Right lung (tissue), 5 donors: ENCODE data around the gene RESP18. TPM values are rescaled to one million over a fixed set of nuclear protein-coding genes. Genes with fewer than 3 reads are reported as not detected.

Experiments
- DNase-seq, 2 donors: peaks; one replicate each; pipeline ENCODE4 v3.0.0-alpha.2; 2013
- polyA plus RNA-seq, 5 donors: library from polyadenylated mRNA; unstranded; fragments of 120-200 nt; gene quantifications; one replicate each; pipeline versions ENCODE4 v1.2.1 to v1.2.3, GENCODE V29; 2013; ENCODE audit warnings: inconsistent platforms in 1 of 5, low replicate concordance in 1 of 5; ENCODE audit not compliant: insufficient read length in 5 of 5, insufficient read depth in 1 of 5

The RESP18 gene
- polyA plus RNA-seq, 5 donors = not detected

DNA sequence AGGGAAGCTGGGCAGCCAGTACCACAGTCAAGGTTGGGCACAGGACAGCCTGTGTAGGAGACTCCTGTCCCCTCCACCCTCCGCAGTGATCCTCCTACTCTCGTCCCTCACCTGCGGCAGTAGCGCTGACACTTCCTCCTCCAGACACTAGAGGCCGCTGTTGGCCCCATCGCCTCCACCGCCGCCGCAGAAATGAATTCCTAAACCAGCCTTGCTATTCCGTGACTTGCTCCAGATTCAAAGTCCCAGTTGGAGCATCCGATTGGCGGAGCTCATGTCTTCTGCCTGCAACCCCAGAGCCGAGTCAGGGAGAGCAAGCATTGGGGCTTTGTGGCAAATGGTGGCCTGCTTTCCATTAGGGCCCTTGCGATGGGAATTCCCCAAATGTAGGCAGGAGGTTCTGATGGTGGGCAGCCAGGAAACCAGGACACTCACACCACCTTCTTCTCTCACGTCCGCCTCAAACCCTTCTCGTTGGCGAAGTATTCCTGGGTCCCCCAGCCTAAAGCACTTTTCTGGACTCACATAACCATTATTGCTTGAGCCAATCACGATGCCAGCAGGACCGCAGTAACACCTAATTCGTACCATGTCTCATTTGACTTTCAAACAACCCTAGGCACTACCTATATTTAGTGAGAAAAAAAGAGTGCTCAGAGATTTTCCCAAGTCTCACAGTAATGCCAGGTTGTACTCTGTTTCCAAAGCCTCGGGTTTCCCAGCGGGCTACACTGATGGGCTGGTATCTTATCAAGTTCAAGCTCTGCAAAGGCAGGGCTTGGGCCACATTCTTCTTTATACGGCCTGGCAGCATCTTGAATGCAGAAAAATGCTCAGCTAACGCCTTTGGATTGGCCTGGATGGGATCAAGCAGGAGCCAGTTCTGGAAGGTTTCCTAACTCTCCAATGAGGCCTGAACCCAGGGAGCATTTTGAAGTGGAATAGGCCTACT lies 54.6 kb downstream of the RESP18 start:
- DNase-seq = peak in 1 of 2 donors; percentile 71

Other genes starting within 250 kb of the RESP18 start
- 10 to 100 TPM; 14.8 to 20.9 (median 17.5) TPM for gene NHEJ1, start 171.9 kb downstream of the RESP18 start, polyA plus RNA-seq
- gene SLC23A3, start 162.7 kb downstream of the RESP18 start, polyA plus RNA-seq = 1 to 10 TPM; 3.6 to 4.8 (median 3.9) TPM
- gene CNPPD1, start 155.8 kb downstream of the RESP18 start, polyA plus RNA-seq = 10 to 100 TPM; 35.5 to 46.1 (median 38.5) TPM
- 10 to 100 TPM; 73.4 to 88.4 (median 80.1) TPM for gene RETREG2, start 154.5 kb downstream of the RESP18 start, polyA plus RNA-seq
- gene ZFAND2B, start 126.0 kb downstream of the RESP18 start, polyA plus RNA-seq = 10 to 100 TPM; 31.5 to 45.9 (median 35.8) TPM
- 10 to 100 TPM; 25.4 to 41.5 (median 30.1) TPM for gene ABCB6, start 113.8 kb downstream of the RESP18 start, polyA plus RNA-seq
- gene ATG9A, start 103.1 kb downstream of the RESP18 start, polyA plus RNA-seq = 10 to 100 TPM; 38.7 to 44.8 (median 40.3) TPM
- gene ANKZF1, start 102.9 kb downstream of the RESP18 start, polyA plus RNA-seq = 10 to 100 TPM; 58.2 to 87.0 (median 64.9) TPM
- gene GLB1L, start 87.3 kb downstream of the RESP18 start, polyA plus RNA-seq = 10 to 100 TPM; 11.2 to 17.4 (median 15.2) TPM
- gene STK16, start 87.3 kb downstream of the RESP18 start, polyA plus RNA-seq = 10 to 100 TPM; 32.1 to 36.2 (median 35.2) TPM
- 1 to 10 TPM in 4 of 5 donors, under 1 TPM in 1; 0.34 to 5.7 (median 4.3) TPM for gene TUBA4B, start 79.5 kb downstream of the RESP18 start, polyA plus RNA-seq
- 10 to 100 TPM; 24.7 to 51.2 (median 38.0) TPM for gene TUBA4A, start 78.8 kb downstream of the RESP18 start, polyA plus RNA-seq
- 10 to 100 TPM; 56.5 to 81.6 (median 74.9) TPM for gene DNAJB2, start 53.4 kb downstream of the RESP18 start, polyA plus RNA-seq
- gene PTPRN, start 23.3 kb downstream of the RESP18 start, polyA plus RNA-seq = 1 to 10 TPM in 2 of 5 donors, under 1 TPM in 3; 0.30 to 1.2 (median 0.69) TPM
- gene DNPEP, start 55.2 kb upstream of the RESP18 start, polyA plus RNA-seq = 10 to 100 TPM; 48.3 to 89.7 (median 71.3) TPM
- gene DES, start 85.6 kb upstream of the RESP18 start, polyA plus RNA-seq = 100 to 1,000 TPM in 1 of 5 donors, 10 to 100 TPM in 4; 10.2 to 190 (median 32.6) TPM
- gene SPEG, start 102.1 kb upstream of the RESP18 start, polyA plus RNA-seq = 10 to 100 TPM; 18.1 to 35.5 (median 33.7) TPM
- gene GMPPA, start 166.1 kb upstream of the RESP18 start, polyA plus RNA-seq = 10 to 100 TPM; 20.3 to 28.8 (median 24.8) TPM
- gene ASIC4, start 181.7 kb upstream of the RESP18 start, polyA plus RNA-seq = under 1 TPM; 0.06 to 0.42 (median 0.22) TPM
- gene CHPF, start 211.1 kb upstream of the RESP18 start, polyA plus RNA-seq = 10 to 100 TPM; 16.5 to 44.9 (median 23.4) TPM
- gene TMEM198, start 211.3 kb upstream of the RESP18 start, polyA plus RNA-seq = 1 to 10 TPM; 2.0 to 4.2 (median 2.6) TPM
- 100 to 1,000 TPM; 102 to 150 (median 139) TPM for gene OBSL1, start 238.8 kb upstream of the RESP18 start, polyA plus RNA-seq
- 1 to 10 TPM in 2 of 5 donors, under 1 TPM in 3; 0.50 to 1.6 (median 0.90) TPM for gene INHA, start 239.6 kb upstream of the RESP18 start, polyA plus RNA-seq